Measurements from ENCODE around the gene NT5DC2.

Gene NT5DC2

DNA sequence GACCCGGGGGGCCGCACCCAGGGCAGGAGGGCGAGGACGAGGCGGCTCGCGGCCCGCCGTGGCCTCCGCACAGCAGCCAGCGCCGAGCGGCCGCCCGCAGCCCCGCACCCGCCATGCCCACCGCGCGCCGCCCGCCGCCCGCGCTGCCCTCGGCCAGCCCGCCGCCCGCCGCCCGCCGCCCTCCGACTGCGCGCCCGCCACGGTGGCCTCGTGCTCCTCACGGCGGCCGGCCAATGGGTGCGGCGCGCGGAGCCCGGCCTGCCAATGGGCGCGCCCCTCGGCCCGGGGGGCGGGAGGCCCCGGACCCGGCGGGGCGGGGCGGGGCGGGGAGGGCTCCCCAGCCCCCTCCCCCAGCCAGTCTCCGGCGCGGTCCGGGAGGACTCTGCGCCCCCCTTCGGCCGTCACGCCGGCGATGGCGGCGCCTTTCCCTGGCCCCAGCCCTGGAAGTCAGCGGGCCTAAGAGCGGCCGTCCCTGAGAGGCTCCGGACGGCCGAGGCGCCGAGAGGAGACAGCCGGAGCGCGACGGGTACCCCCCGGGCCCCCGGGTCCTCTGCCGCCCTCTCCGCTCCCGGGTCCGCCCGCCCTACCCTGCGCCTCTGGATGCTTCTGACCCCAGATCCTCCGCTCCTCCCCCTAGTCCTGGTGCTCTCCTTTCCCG is at the start of gene NT5DC2:
NT5DC2 (minus strand) TSS at position 235 of the 658 bp plus-strand sequence; CDS start at position 115, 120 bp downstream.
- peak; percentile 96 for DNase-seq (ENCODE audit: low spot score)

DNA sequence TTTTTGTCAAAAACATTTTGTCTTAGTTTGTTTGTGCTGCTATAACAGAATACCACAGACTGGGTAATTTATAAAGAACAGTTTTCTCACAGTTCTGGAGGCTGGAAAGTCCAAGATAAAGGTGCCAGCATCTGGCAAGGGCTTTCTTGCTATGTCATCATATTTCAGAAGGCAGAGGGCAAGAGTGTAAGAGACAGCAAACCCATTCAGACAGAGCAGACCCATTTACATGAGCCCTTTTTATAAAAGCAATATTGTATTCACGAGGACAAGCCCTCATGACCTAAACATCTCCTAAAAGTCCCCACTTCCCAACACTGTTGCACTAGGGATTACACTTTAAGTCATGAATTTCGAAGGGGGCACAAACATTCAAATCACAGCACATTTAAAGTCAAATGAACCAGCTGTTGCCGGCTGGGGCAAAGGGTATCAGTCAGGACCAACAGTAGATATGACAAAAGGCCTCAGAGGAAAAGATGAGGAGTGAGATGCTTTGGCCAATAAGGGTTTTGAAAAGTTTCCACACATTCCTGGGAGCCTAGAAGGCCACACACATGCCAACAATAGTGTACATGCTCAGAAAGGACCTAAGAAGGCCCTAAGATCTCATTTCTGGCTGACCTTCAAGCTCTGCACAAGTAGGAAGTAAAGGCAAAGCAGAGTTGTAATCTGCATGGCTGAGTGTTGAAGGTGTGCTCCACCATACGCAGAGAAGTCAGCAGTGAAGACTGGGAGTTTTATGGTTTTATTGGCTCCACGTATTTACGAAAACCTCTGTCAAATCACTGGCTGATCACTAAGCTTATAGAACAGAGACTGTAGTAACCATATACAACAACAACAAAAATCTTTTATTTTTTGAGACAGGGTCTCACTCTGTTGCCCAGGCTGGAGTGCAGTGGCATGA is 40.7 kb upstream of the NT5DC2 start:
- DNase-seq (ENCODE audit: low spot score) = no peak

DNA sequence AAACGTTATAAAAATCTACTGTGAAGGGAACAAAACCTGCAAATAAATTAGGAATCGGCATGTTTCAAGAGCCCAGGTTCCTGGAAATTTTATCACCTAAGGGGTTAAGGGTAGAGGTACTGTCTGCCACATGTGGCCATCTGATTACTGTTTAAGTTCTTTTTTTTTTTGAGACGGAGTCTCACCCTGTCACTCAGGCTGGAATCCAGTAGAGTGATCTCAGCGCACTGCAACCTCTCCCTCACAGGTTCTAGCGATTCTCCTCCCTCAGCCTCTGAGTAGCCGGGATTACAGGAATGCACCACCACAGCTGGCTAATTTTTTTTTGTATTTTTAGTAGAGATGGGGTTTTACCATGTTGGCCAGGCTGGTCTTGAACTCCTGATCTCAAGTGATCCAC is 38.6 kb upstream of the NT5DC2 start:
- DNase-seq (ENCODE audit: low spot score) = no peak

DNA sequence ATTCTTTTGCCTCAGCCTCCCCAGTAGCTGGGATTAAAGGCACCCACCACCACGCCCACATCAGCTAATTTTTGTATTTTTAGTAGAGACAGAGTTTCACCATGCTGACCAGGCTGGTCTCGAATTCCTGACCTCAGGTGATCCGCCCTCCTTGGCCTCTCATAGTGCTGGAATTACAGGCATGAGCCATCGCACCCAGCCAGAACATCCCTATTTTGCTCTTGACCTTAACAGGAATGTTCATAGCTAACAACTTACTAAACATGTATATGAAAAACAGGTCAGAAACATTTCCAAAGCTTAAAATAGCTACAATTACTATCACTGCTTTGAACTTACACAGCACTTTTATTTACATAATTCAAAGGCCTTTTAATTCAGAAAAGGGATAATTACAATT is 36.4 kb upstream of the NT5DC2 start:
- DNase-seq (ENCODE audit: low spot score) = peak; percentile 15

DNA sequence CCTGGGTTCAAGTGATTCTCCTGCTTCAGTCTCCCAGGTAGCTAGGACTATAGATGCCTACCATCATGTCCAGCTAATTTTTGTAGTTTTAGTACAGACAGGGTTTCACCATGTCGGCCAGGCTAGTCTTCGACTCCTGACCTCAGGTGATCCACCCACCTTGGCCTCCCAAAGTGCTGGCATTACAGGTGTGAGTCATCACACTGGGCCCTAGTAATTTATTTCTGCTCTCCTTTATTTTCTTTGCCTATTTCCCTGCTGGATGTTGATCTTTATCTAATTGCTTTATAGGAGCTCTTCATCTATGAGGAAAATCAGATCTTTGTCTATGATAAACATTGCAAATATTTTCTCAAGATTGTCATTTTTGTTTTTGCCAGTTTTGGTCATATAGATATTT is 34.4 kb upstream of the NT5DC2 start:
- no peak for DNase-seq (ENCODE audit: low spot score)

DNA sequence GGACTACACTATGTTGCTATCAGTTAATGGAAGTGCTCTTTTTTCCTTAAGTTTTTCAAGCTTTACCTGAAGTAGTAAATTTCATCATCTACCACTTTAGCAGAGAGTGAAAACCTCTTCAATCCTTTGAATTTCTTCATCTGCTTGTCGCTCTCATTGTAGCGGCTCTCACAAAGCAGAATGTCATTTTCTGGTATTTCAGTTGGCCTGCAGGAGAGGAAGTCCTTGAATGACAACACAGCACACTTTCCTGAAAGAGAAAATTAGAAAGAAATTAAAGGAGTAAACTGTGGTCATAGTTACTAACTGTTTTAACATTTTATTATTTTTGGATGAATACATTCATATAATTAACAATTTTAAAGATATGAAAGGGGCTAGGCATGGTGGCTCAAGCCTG is 30.3 kb upstream of the NT5DC2 start:
- no peak for DNase-seq (ENCODE audit: low spot score)

DNA sequence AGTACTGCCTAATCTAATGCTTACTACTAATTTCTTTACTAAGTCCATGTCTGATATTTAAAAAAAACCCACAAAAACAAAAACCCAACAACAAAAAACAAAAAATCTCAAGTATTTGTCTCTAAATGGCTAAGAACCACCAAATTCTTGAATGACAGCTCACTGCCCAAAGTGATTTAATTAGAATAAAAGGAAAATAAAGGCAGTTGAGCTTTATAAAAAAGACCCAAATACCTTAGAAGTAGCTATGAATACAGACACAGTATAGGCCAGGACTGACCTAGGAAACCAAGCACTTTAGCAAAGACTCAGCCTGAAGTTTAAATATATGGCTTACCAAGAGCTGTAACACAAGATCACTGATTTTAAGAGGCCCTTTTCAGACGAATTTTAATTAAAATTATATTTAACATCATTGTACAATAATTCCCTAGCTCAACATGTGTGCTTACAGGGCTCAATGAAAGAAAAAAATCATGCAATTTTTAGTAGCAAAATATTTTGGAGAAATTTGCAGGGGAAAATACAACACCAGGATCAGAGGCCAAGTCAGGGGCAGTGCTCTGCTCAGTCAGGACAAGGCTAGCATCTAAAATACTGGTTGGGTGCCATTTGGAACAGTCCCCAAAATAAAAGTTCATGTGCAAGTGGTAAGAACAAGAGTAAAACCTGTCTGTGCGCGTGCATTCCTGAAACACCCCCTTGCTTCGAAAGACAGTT is 27.5 kb upstream of the NT5DC2 start:
- DNase-seq (ENCODE audit: low spot score) = no peak

DNA sequence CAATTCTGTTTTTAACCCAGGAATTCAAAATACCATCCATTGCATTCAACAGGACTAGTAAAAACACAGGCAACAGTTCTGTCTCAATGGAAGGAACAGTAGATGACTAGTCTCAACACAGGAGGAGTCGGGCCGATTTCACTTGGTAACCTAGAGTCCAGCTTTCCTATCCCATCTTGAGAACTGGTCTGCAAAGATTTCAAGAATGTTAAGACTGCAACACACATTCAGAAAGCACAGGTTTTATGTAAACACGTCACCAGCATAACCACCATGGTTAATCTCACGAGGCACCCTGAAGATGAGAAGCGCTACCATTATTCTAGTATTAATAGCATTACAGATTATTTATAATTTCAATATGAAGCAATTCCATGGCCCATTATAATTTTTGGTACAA is 24.8 kb upstream of the NT5DC2 start:
- DNase-seq (ENCODE audit: low spot score) = no peak

DNA sequence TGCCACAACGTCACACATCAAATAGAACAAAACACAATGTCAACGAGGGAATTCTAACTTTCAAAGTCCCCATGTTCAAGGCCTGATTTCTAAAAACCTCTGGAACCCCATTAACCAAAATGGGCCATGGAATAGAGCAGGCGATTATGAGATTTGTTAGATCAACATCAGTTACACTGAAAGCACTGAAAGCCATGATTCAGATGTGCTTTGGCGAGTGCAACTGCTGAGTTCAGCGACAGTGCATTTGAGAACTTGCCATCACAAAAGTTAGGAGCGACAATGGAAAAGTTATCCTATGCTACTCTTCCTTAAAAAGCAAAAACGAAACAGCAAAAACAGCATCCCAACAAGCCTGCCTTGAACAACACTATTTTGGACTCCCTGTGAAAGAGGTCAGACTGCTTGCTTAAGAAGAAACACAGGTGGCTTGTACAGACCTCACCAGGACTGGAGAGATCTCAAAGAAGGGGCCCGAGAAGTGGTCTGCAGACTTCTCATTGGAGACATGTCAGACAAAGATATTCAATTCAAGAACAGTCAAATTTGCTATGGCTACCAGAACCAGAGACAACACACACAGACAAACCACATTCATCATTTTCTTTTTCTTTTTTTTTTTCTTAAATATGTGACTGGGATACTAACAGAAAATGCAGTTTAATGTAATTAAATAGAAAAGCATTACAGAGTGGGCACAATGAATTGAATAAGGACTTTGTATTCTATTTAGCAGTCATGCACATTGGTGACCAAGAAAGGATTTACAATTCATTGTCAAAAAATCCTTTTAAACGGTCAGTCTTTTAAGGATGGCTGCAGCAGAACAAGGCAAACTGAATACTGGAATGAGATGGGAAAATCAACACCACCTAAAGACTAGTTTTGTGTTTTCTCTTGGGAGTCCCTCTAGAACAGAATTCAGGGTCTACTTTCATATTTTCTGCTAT is 23.6 kb upstream of the NT5DC2 start:
- no peak for DNase-seq (ENCODE audit: low spot score)

DNA sequence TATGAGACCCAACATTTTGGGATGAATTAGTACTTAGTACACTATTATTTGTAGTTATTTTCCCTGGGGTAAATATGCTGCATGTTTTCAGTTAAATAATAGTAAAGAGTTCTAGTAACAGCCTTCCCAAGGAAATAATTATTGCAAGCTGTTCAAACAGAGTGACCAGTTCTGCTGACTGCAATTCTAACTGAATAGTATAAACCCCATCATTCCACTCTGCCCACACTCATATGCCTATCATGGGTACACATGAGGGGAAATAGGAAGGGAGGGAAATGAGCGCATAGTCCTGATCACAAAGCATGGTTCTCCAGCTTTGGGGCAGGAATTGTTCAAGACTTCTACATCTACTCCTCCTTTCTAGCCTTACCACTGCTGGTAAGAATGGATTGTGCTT is 21.4 kb upstream of the NT5DC2 start:
- DNase-seq (ENCODE audit: low spot score) = no peak

DNA sequence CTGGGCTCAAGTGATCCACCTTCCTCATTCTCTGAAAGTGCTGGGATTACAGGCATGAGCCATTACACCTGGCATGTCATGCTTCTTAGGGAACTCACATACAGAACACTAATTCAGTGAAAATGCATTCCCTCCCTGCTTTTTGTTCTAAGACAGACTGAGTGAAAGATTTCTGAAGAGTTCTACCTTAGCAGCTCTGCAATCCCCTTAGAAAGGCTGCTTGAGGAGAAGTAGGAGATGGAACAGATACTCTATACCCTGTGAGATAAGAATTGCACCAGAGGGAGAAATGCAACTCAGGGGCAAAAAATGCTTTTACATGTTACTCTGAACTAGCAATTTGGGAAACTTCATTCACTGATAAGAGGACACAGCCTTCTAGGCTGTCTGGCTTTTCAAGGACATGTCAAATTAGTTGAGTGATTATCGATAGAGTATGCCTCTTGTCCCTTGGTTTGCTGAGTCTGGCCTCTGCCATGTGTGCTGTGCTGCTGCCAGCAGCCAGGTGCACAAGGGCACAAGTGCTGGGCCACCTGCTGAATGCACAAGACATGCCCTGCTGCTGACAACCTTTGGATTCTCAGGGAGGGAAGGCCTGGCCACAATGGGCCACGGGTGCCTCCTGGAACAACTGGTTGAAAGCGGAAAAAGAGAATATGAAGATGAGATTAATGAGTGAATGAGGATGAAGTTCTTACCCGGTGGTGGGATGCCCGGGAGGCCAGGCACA is 20.5 kb upstream of the NT5DC2 start:
- no peak for DNase-seq (ENCODE audit: low spot score)

DNA sequence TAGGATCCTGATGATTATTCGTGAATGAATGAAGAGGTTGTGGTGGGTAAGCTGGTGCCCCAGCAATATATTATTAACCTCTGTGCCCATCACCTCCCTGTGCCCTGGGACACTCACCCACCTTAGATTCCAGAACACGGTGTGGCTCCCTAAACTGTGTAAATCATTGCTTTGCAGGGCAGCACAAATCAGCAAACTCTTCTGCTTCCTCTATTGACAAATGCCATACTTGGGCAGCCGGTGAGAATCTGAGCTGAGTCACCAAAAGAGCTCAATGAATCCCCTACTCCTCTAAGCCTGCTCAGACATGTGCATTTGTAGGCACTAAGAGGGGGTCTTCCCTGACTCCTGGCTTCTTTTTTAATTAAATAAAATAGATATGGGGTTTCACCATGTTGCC is 18.4 kb upstream of the NT5DC2 start:
- no peak for DNase-seq (ENCODE audit: low spot score)

DNA sequence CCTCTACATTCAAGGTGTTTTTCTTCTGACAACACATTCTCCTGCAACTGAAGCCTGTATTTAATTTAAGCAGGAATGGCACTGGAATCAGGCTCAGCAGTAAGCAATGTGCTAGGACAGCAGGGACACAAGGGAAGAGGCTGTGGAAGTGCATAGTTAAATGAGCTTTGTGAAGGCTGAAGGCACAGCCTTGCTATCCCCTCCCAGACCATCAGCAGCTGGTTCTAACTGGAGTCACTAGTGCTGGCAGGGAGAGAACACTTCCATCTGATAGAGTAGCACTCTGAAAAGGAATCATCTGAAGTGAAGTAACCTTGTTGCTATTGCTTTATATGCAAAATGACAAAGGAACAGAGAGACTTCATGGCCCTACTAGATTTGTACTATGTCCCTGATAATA is 17.5 kb upstream of the NT5DC2 start:
- DNase-seq (ENCODE audit: low spot score) = no peak

DNA sequence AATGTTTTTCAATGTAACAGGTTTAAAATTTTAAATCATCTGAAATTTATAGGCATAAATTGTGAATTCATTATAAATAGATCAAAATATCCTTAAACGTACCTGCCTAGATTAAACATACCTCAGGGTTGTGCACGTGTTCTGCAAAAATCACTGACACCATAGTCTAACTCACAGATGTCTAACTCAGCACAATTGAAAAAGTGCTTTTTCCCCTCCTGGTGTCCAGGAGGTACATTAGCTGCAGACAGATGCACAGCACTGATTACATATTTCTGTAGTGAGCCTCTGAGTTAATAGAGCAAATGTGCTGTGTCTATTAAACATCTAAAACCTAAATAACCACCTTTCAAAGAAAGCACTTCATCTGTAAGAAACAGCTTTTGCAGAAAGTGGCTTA is 13.5 kb upstream of the NT5DC2 start:
- DNase-seq (ENCODE audit: low spot score) = no peak

DNA sequence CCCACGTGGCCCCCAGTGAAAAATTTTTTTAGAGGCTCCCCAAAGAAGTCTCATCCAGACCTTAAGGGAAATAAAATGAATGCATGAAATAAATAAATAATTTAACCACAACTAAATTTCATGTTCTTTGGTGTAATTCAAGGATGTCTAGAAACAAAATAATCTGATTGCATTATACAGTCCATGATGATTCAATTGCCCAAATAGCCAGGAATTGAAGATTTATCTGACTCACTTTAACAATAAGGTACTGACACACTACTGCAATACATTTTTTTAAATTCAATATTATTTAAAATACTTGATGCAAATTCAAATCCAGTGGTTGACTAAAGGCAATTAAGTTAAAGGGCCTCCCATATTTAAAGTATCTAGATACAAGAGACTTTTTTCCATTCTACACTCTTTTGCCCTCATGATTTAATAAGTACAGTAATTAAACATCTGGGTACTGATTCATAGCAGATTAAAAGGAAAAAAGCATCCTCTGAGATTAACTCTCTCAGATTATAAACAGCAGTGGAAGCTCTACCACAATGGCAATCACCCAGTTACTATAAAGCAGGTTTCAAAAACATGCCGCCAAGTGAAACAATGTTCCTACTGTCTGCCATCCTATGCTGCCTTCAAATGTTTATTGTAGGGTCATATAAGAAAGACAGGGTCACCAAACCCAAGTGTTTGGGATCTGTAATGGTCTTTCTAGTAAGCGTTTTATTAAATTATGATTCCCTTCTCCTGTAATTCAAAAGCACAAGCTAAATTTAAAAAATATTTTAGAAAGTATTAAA is 12.6 kb upstream of the NT5DC2 start:
- no peak for DNase-seq (ENCODE audit: low spot score)

DNA sequence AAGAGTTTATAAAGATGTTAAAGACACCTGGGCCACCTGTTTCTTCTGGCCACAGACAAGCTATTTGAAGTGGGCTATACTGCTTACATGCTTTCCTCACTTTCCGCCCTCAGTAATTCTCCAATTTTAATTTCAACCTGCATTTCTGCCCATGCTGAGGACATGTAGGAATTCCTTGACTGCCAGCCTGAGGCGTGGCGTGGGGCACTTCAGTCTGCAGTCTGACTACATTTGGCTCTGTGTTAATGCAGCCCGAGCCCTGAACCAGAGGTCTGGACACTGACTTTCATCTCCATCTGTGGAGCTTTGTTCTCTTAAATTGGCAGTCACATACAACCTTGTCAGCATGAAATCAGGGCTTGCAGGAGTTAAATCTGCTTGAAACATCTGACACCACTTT is 11.3 kb upstream of the NT5DC2 start:
- no peak for DNase-seq (ENCODE audit: low spot score)

DNA sequence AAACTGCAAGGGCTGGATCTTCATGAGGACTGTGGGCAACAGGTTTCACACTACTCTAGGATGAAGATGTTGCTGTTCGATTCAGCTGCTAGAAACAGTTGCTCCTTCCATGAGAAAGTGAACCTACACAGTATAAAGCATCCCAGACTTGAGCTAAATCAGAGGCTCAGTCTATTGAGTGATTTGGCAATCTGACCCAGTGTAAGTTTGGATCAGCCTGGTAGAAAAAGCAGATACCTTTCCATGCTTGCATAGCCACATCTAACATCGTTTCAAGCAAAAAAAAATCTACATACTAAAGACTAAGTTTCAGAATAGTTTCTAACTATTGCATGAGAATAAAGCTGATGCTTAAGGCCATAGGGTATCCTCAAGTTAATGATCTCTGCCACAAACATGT is 7.4 kb upstream of the NT5DC2 start:
- no peak for DNase-seq (ENCODE audit: low spot score)

DNA sequence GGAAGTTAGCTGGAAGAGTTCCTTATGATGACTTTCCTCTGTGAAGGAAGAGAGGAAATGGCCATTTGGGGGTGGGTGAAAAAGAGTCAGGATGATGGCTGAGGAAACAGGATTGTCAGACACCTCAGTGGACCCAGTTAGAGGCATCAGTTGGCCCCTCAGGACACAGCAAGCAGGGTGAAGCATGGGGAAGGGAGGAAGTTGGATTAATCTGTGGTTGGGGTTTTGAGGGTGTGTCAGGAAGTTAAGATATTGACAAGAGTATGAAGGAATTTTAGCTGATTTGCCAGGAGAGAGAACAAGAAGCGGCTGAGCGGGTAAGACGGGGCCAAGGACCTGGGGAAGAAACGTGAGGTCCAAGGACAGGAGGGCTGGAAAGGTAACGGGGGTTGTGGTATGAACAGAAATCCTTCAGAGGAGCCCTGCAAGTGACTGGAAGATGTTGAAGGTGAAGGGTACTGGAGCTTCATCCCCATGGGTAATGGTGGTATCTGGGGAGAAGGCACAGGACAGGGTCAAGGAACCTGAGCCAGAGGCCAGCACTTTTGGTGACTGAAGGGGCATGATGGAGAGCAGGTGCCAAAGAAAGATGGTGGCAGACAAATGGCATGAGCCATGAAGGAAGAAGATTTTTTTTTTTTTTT is 5.5 kb upstream of the NT5DC2 start:
- DNase-seq (ENCODE audit: low spot score) = no peak

DNA sequence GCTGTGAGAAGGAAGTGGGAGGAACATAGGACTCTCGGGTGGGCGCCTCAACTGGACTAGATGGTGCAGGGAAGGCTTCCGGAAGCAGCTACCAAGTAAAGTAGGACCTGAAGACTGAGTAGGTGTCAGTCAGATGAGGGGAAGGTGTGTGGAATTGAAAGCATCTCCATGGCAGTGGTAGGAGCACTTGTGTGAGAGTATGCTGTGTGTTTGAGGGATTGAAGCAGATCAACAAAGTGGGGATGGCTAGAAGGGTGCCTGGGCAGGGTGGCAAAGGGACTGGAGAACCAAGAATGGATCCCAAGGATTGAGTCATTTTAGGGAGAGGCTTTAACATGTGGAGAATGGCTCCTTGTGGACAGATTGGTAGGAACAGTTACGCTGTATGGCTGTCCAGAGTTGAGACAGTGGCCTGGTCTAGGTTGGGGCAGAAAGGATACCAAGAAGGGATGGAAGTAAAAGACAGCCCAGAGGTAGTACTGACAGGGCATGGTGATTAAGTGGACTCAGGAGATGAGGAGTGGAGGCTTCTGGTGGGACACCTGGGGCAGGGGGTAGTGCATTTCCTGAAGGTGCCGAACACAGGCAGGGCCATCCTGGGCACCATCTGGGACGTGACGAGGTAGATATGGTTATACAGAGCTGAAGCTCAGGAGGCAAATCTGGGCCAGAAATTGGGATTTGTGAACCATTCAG is 4.2 kb upstream of the NT5DC2 start:
- DNase-seq (ENCODE audit: low spot score) = no peak

Measured in AG08396 (cell line).